ENCODE data around the gene CCND2. TPM values are rescaled to one million over a fixed set of nuclear protein-coding genes. Genes with fewer than 3 reads are reported as not detected.

CCND2 gene
- total and polyA plus RNA-seq, 2 experiments from 2014 or later, result 75.6 to 224 TPM

GRCh38 chr12:4251216-4251891 lies 22.2 kb upstream of the CCND2 start (continued):
- TF ChIP-seq EZH2 (IDR thresholded peaks at IDR 0.05; ENCODE audit: low read depth, unreplicated experiment), result no peak
- no peak for TF ChIP-seq ZNF114 (CRISPR knock-in tag; IDR thresholded peaks at IDR 0.05)
- no peak for TF ChIP-seq ETS1 (IDR thresholded peaks at IDR 0.05)
- TF ChIP-seq ZNF331 (CRISPR knock-in tag; IDR thresholded peaks at IDR 0.05; ENCODE audit: low read depth), result no peak
- TF ChIP-seq POLR2AphosphoS5 (IDR thresholded peaks at IDR 0.05; ENCODE audit: low read depth), result no peak
- TF ChIP-seq EZH2phosphoT487 (IDR thresholded peaks at IDR 0.05; ENCODE audit: unreplicated experiment), result no peak
- TF ChIP-seq STAT1 (IDR thresholded peaks at IDR 0.05; ENCODE audit: unreplicated experiment), result no peak
- TF ChIP-seq NANOG (IDR thresholded peaks at IDR 0.05; ENCODE audit: borderline replicate concordance), result no peak
- TF ChIP-seq, protein P1, sequence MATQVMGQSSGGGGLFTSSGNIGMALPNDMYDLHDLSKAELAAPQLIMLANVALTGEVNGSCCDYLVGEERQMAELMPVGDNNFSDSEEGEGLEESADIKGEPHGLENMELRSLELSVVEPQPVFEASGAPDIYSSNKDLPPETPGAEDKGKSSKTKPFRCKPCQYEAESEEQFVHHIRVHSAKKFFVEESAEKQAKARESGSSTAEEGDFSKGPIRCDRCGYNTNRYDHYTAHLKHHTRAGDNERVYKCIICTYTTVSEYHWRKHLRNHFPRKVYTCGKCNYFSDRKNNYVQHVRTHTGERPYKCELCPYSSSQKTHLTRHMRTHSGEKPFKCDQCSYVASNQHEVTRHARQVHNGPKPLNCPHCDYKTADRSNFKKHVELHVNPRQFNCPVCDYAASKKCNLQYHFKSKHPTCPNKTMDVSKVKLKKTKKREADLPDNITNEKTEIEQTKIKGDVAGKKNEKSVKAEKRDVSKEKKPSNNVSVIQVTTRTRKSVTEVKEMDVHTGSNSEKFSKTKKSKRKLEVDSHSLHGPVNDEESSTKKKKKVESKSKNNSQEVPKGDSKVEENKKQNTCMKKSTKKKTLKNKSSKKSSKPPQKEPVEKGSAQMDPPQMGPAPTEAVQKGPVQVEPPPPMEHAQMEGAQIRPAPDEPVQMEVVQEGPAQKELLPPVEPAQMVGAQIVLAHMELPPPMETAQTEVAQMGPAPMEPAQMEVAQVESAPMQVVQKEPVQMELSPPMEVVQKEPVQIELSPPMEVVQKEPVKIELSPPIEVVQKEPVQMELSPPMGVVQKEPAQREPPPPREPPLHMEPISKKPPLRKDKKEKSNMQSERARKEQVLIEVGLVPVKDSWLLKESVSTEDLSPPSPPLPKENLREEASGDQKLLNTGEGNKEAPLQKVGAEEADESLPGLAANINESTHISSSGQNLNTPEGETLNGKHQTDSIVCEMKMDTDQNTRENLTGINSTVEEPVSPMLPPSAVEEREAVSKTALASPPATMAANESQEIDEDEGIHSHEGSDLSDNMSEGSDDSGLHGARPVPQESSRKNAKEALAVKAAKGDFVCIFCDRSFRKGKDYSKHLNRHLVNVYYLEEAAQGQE (IDR thresholded peaks at IDR 0.05; ENCODE audit: unreplicated experiment), result no peak

DNA sequence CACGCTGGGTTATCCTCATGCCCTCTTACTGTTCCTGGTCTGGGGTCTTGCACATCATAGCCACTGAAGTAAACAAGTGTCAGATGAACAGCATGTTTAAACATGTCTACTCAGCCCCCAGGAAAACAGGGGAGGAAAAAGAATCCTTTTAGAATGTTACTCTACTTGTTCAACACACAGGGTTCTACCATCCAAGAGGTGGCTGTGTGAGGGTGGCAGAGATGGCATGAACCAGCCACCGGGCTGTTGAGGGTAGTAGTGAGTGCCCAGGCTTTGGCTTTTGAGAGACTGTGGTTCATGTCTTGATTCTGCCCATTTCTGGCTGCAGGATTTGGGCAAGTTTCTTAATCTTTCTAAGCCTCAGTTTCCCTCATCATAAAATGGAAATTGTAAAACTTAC lies 21.6 kb upstream of the CCND2 start:
- Mint-ChIP-seq H3K9me3 (no peaks in the 10 kb centered on the region; the same call in 2 of the 3 replicates), H3K4me3 (no peak overlapping the region)
- no peak for TF ChIP-seq NANOG (IDR thresholded peaks at IDR 0.05; ENCODE audit: borderline replicate concordance)
- TF ChIP-seq, protein P2, sequence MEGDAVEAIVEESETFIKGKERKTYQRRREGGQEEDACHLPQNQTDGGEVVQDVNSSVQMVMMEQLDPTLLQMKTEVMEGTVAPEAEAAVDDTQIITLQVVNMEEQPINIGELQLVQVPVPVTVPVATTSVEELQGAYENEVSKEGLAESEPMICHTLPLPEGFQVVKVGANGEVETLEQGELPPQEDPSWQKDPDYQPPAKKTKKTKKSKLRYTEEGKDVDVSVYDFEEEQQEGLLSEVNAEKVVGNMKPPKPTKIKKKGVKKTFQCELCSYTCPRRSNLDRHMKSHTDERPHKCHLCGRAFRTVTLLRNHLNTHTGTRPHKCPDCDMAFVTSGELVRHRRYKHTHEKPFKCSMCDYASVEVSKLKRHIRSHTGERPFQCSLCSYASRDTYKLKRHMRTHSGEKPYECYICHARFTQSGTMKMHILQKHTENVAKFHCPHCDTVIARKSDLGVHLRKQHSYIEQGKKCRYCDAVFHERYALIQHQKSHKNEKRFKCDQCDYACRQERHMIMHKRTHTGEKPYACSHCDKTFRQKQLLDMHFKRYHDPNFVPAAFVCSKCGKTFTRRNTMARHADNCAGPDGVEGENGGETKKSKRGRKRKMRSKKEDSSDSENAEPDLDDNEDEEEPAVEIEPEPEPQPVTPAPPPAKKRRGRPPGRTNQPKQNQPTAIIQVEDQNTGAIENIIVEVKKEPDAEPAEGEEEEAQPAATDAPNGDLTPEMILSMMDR (conservative IDR thresholded peaks at IDR 0.05; ENCODE audit: low read depth in 2 of 2), result 0 out of 4 replicates have a peak, but pooled peaks of 1 of the 2 experiments have one; percentile 13

More for the DNA sequence above, 21.6 kb upstream of the CCND2 start:
- DNase-seq (ENCODE audit: low spot score) (no peak), ATAC-seq (no peak)
- Mint-ChIP-seq H3K36me3 (ENCODE audit: low read depth) (no peaks in the 10 kb centered on the region), H3K4me1 (peaks cover 13% of the 10 kb centered on the region; the same call in 2 of the 3 replicates), H3K27ac (no peak overlapping the region), H3K27me3 (ENCODE audit: insufficient read depth, low read depth, poor library complexity) (no peaks in the 10 kb centered on the region)
- H3K27me3 ChIP-seq (ENCODE audit: insufficient read depth), result no peaks in the 10 kb centered on the region
- no peaks in the 10 kb centered on the region for H3F3A ChIP-seq (replicated peaks; ENCODE audit: low read depth)
- H4K20me1 ChIP-seq (replicated peaks; ENCODE audit: insufficient read depth), result 0 out of 2 replicates have a peak, but pooled peaks cover 4% of the 10 kb centered on the region
- H3K27ac ChIP-seq (ENCODE audit: low read depth), result no peak overlapping the region
- no peaks in the 10 kb centered on the region for H3K79me2 ChIP-seq (replicated peaks; ENCODE audit: insufficient read depth)
- H3K36me3 ChIP-seq (ENCODE audit: insufficient read depth), result no peaks in the 10 kb centered on the region
- no peak overlapping the region for H3K4me2 ChIP-seq
- no peak overlapping the region for H2AFZ ChIP-seq
- 0 out of 2 replicates have a peak, but pooled peaks cover 5% of the 10 kb centered on the region for H3K4me1 ChIP-seq (ENCODE audit: insufficient read depth)
- no peaks in the 10 kb centered on the region for H3K9me2 ChIP-seq (ENCODE audit: insufficient read depth)
- H3K4me3 ChIP-seq, result no peak overlapping the region
